Osteoblast (primary cell): ENCODE data around the gene ATP8A1. TPM values are rescaled to one million over a fixed set of nuclear protein-coding genes. Genes with fewer than 3 reads are reported as not detected.
A peak's percentile ranks its signal among the peaks of the same experiment; 100 is the strongest.

Experiments
- DNase-seq: peaks from one replicate; pipeline ENCODE4 v3.0.0; 2011; ENCODE audit warnings: low spot score, mixed read lengths; ENCODE audit not compliant: insufficient read length; ENCODE audit errors: missing footprints
- H2AFZ ChIP-seq: 2 replicates; pipeline ENCODE4 v1.6.0; 2011; ENCODE audit warnings: mild to moderate bottlenecking, low read length
- H3K27ac ChIP-seq: 2 replicates; pipeline ENCODE4 v1.5.1; 2011; ENCODE audit warnings: mild to moderate bottlenecking, low read depth, low read length, moderate library complexity
- H3K27me3 ChIP-seq: 2 replicates; pipeline ENCODE4 v1.6.0; 2012; ENCODE audit warnings: mild to moderate bottlenecking, control low read depth, inconsistent platforms, low read length, moderate library complexity; ENCODE audit not compliant: insufficient read depth
- H3K36me3 ChIP-seq: 2 replicates; pipeline ENCODE4 v1.5.1; 2011; ENCODE audit warnings: mild to moderate bottlenecking, low read length, control low read depth, moderate library complexity; ENCODE audit not compliant: insufficient read depth
- H3K4me1 ChIP-seq: 2 replicates; pipeline ENCODE4 v1.5.1; 2011; ENCODE audit warnings: mild to moderate bottlenecking, low read length, control low read depth, moderate library complexity; ENCODE audit not compliant: insufficient read depth
- H3K4me2 ChIP-seq: 2 replicates; pipeline ENCODE4 v1.6.0; 2011; ENCODE audit warnings: mild to moderate bottlenecking, low read length; ENCODE audit not compliant: insufficient read depth
- H3K4me3 ChIP-seq: fragments of 200-600 bp; sonication (generic); 3 replicates; pipeline ENCODE4 v1.5.1; 2012; ENCODE audit warnings: mild to moderate bottlenecking, low read length, inconsistent platforms; ENCODE audit not compliant: insufficient read depth
- H3K79me2 ChIP-seq: 2 replicates; pipeline ENCODE4 v1.6.0; 2012; ENCODE audit warnings: mild to moderate bottlenecking, low read length, control low read depth, inconsistent platforms; ENCODE audit not compliant: insufficient read depth
- H3K9me3 ChIP-seq: 2 replicates; pipeline ENCODE4 v1.5.1; 2011; ENCODE audit warnings: low read depth, low read length, control low read depth
- H4K20me1 ChIP-seq: 2 replicates; pipeline ENCODE4 v1.6.0; 2012; ENCODE audit warnings: mild to moderate bottlenecking, low read length, control low read depth; ENCODE audit not compliant: insufficient read depth
- CTCF ChIP-seq: IDR thresholded peaks from 2 replicates; pipeline ENCODE4 v1.5.1; 2011; ENCODE audit warnings: mild to moderate bottlenecking, low read depth, low read length, moderate library complexity; ENCODE audit errors: extremely low read depth
- total RNA-seq: library from RNA; depleted of rRNA; stranded (reverse); fragments of >200 nt; gene quantifications from 2 replicates; pipeline ENCODE4 v1.2.3, GENCODE V29; 2012

ATP8A1 gene
- total RNA-seq, 1 donor = 2.5 TPM

- no peaks in the 10 kb centered on the region for H4K20me1 ChIP-seq
- H3K4me1 ChIP-seq = no peaks in the 10 kb centered on the region
- peaks cover 28% of the 10 kb centered on the region for H3K27me3 ChIP-seq
- peak overlapping the region; percentile 28 for H3K4me2 ChIP-seq
- H2AFZ ChIP-seq = no peak overlapping the region
- H3K4me3 ChIP-seq = peak overlapping the region; percentile 7
- H3K36me3 ChIP-seq = no peaks in the 10 kb centered on the region
- H3K27ac ChIP-seq = no peak overlapping the region
- DNase-seq = peak; percentile 55
- no peaks in the 10 kb centered on the region for H3K79me2 ChIP-seq
- no peak for TF ChIP-seq CTCF
- no peaks in the 10 kb centered on the region for H3K9me3 ChIP-seq
Measured at GRCh38 chr4:42397635-42398170, 259.2 kb downstream of the ATP8A1 start.

- H3K9me3 ChIP-seq = no peaks in the 10 kb centered on the region
- H3K36me3 ChIP-seq = no peaks in the 10 kb centered on the region
- peak within 1 kb of the TSS; percentile 7 for H3K4me3 ChIP-seq
- no peak for TF ChIP-seq CTCF
- H3K4me1 ChIP-seq = no peaks in the 10 kb centered on the region
- no peaks in the 10 kb centered on the region for H3K79me2 ChIP-seq
- H4K20me1 ChIP-seq = no peaks in the 10 kb centered on the region
- H2AFZ ChIP-seq = no peak within 1 kb of the TSS
- H3K27ac ChIP-seq = no peak within 1 kb of the TSS
- DNase-seq = peak; percentile 53
- peaks cover 28% of the 10 kb centered on the region for H3K27me3 ChIP-seq
- peak within 1 kb of the TSS; percentile 28 for H3K4me2 ChIP-seq
Measured at GRCh38 chr4:42396752-42397634, 259.9 kb downstream of the ATP8A1 start, which contains the start of gene SHISA3. SHISA3 (plus strand) TSS chr4:42397488; CDS start chr4:42398057, 569 bp downstream.

- H3K4me3 ChIP-seq = no peak overlapping the region
- H3K9me3 ChIP-seq = no peaks in the 10 kb centered on the region
- H2AFZ ChIP-seq = no peak overlapping the region
- H3K79me2 ChIP-seq = no peaks in the 10 kb centered on the region
- H3K36me3 ChIP-seq = no peaks in the 10 kb centered on the region
- TF ChIP-seq CTCF = no peak
- no peak for DNase-seq
- no peaks in the 10 kb centered on the region for H3K4me1 ChIP-seq
- H3K27ac ChIP-seq = no peak overlapping the region
- H3K4me2 ChIP-seq = no peak overlapping the region
- H4K20me1 ChIP-seq = no peaks in the 10 kb centered on the region
- H3K27me3 ChIP-seq = peaks cover 28% of the 10 kb centered on the region
Measured at GRCh38 chr4:42396361-42396751, 260.5 kb downstream of the ATP8A1 start.

GRCh38 chr4:42395595-42395994, 261.3 kb downstream of the ATP8A1 start:
- Histone ChIP-seq H2AFZ (no peak overlapping the region), H4K20me1 (no peaks in the 10 kb centered on the region), H3K27ac (no peak overlapping the region), H3K36me3 (no peaks in the 10 kb centered on the region), H3K27me3 (peaks cover 28% of the 10 kb centered on the region), H3K4me3 (no peak overlapping the region), H3K4me1 (no peaks in the 10 kb centered on the region), H3K79me2 (no peaks in the 10 kb centered on the region), H3K9me3 (no peaks in the 10 kb centered on the region), H3K4me2 (no peak overlapping the region)
- DNase-seq = no peak
- TF ChIP-seq CTCF = no peak
